ENCODE data around the gene TMPRSS4. TPM values are rescaled to one million over a fixed set of nuclear protein-coding genes. Genes with fewer than 3 reads are reported as not detected.

The TMPRSS4 gene
- polyA plus RNA-seq, 1 of the 3 experiments (the other 2 are of a cell fraction): not detected

- no peak overlapping the region for H3K4me2 ChIP-seq
- ChIA-PET POLR2A (no interaction called here), CTCF (interaction anchor here (10.1 kb wide), 1 partner anchor 109 kb away, joined by 173 read pairs; no protein-coding TSS in a partner anchor)
- no peaks in the 10 kb centered on the region for H3K9me2 ChIP-seq
- no peak overlapping the region for H3K27ac ChIP-seq (ENCODE audit: low read depth in 2 of 2, low read length in 1 of 2)
- no peaks in the 10 kb centered on the region for H3K9me3 ChIP-seq
- WGBS (ENCODE audit: low lambda C conversion rate): 62% methylated on average over 11 of the region's 11 CpGs
- no peak overlapping the region for H2AFZ ChIP-seq (ENCODE audit: low read depth)
- no peak overlapping the region for H3K4me3 ChIP-seq (ENCODE audit: low read depth in 2 of 2, low read length in 1 of 2)
- no peaks in the 10 kb centered on the region for H3K36me3 ChIP-seq (replicated peaks in 1 of 2; ENCODE audit: control insufficient read depth in 1 of 2, insufficient read depth in 2 of 2, low read length in 1 of 2)
- DNase-seq: no peak
- peaks cover 7% of the 10 kb centered on the region; the same call in 1 of the 2 replicates for H3K27me3 ChIP-seq (ENCODE audit: insufficient read depth)
- TF ChIP-seq ELF1 (IDR thresholded peaks at IDR 0.05) (no peak), ZBTB33 (IDR thresholded peaks at IDR 0.05; ENCODE audit: borderline replicate concordance, low read depth) (no peak), USF2 (IDR thresholded peaks at IDR 0.05; ENCODE audit: borderline replicate concordance, low read depth, low read length) (no peak)
- no peaks in the 10 kb centered on the region for H4K20me1 ChIP-seq (ENCODE audit: insufficient read depth)
- H3K4me1 ChIP-seq (ENCODE audit: control insufficient read depth in 1 of 2, insufficient read depth in 2 of 2, low read depth in 1 of 2, low read length in 1 of 2): peaks cover 0 to 2% of the 10 kb centered on the region in 2 experiments; a peak in 1 of 4 replicates
- no peaks in the 10 kb centered on the region for H3K79me2 ChIP-seq (ENCODE audit: insufficient read depth)
- H3F3A ChIP-seq (replicated peaks; ENCODE audit: insufficient read depth): no peaks in the 10 kb centered on the region
- H3K9ac ChIP-seq: no peak overlapping the region
Measured at GRCh38 chr11:118059246-118059940, 17.5 kb upstream of the TMPRSS4 start.

- H3K79me2 ChIP-seq (ENCODE audit: insufficient read depth): no peaks in the 10 kb centered on the region
- H3K27ac ChIP-seq (ENCODE audit: low read depth in 2 of 2, low read length in 1 of 2): no peak overlapping the region
- peaks cover 0 to 2% of the 10 kb centered on the region in 2 experiments; a peak in 1 of 4 replicates for H3K4me1 ChIP-seq (ENCODE audit: control insufficient read depth in 1 of 2, insufficient read depth in 2 of 2, low read depth in 1 of 2, low read length in 1 of 2)
- CTCF ChIA-PET: interaction anchor here (1.6 to 10.1 kb wide), 2 partner anchors 109 to 113 kb away, joined by 6 to 173 read pairs; no protein-coding TSS in a partner anchor
- H3K9me3 ChIP-seq: no peaks in the 10 kb centered on the region
- POLR2A ChIA-PET: no interaction called here
- DNase-seq: no peak
- H3K9me2 ChIP-seq: no peaks in the 10 kb centered on the region
- no peaks in the 10 kb centered on the region for H3F3A ChIP-seq (replicated peaks; ENCODE audit: insufficient read depth)
- no peaks in the 10 kb centered on the region for H3K36me3 ChIP-seq (replicated peaks in 1 of 2; ENCODE audit: control insufficient read depth in 1 of 2, insufficient read depth in 2 of 2, low read length in 1 of 2)
- H3K4me2 ChIP-seq: no peak overlapping the region
- WGBS (ENCODE audit: low lambda C conversion rate): 47% methylated on average over 5 of the region's 10 CpGs
- H3K4me3 ChIP-seq (ENCODE audit: low read depth in 2 of 2, low read length in 1 of 2): no peak overlapping the region
- no peak overlapping the region for H2AFZ ChIP-seq (ENCODE audit: low read depth)
- H3K9ac ChIP-seq: no peak overlapping the region
- peaks cover 7% of the 10 kb centered on the region; the same call in 1 of the 2 replicates for H3K27me3 ChIP-seq (ENCODE audit: insufficient read depth)
- H4K20me1 ChIP-seq (ENCODE audit: insufficient read depth): no peaks in the 10 kb centered on the region
- TF ChIP-seq MEF2A (IDR thresholded peaks at IDR 0.05; ENCODE audit: borderline replicate concordance, low read depth) (no peak), FOXM1 (IDR thresholded peaks at IDR 0.05; ENCODE audit: low read depth) (no peak), RCOR1 (IDR thresholded peaks at IDR 0.05; ENCODE audit: low read length) (no peak), REST (IDR thresholded peaks at IDR 0.05; ENCODE audit: low read depth, low read length) (no peak), SMC3 (IDR thresholded peaks at IDR 0.05; ENCODE audit: low read depth, low read length) (no peak), TAF1 (IDR thresholded peaks at IDR 0.05; ENCODE audit: borderline replicate concordance, low read depth, low read length) (no peak), TCF12 (IDR thresholded peaks at IDR 0.05) (no peak), ZBTB33 (IDR thresholded peaks at IDR 0.05; ENCODE audit: borderline replicate concordance, low read depth) (no peak), EZH2phosphoT487 (IDR thresholded peaks at IDR 0.05; ENCODE audit: borderline replicate concordance, low read depth) (no peak), JUND (IDR thresholded peaks at IDR 0.05) (no peak), YY1 (IDR thresholded peaks at IDR 0.05; ENCODE audit: low read depth) (no peak), CTCF (IDR thresholded peaks at IDR 0.05) (no peak), SIN3A (IDR thresholded peaks at IDR 0.05; ENCODE audit: borderline replicate concordance, low read depth, low read length) (no peak)
Measured at GRCh38 chr11:118060081-118060661, 16.7 kb upstream of the TMPRSS4 start.

Data from SK-N-SH (cell line).